GM21423 (cell line): ENCODE data around the gene TMEM14A.
"Not testable (repeated sequence)": the region's sequence is repeated elsewhere in the genome, so short reads cannot be mapped to it uniquely, and the experiment has no call there.

Source experiments
- ATAC-seq: cut with Tn5 transposase; IDR thresholded peaks from one replicate; pipeline ENCODE4 v1.9.1; 2021; ENCODE audit warnings: mild to moderate bottlenecking, moderate library complexity; ENCODE audit not compliant: unreplicated experiment

The TMEM14A gene

GRCh38 chr6:52694404-52694803 is 23.5 kb downstream of the TMEM14A start:
- ATAC-seq: no peak

GRCh38 chr6:52696418-52696817 is 25.5 kb downstream of the TMEM14A start:
- no peak for ATAC-seq

- ATAC-seq: no peak
Observed at GRCh38 chr6:52697903-52698302, 27.0 kb downstream of the TMEM14A start.

GRCh38 chr6:52704060-52704459 is 33.1 kb downstream of the TMEM14A start:
- ATAC-seq: no peak

- ATAC-seq: not testable (repeated sequence)
Observed at GRCh38 chr6:52704781-52705502, 34.0 kb downstream of the TMEM14A start.

GRCh38 chr6:52706001-52706400 is 35.1 kb downstream of the TMEM14A start:
- ATAC-seq: no peak

GRCh38 chr6:52707963-52708680 is 37.2 kb downstream of the TMEM14A start:
- ATAC-seq: no peak

- ATAC-seq: no peak
Observed at GRCh38 chr6:52712136-52712535, 41.2 kb downstream of the TMEM14A start.

GRCh38 chr6:52714761-52715160 is 43.8 kb downstream of the TMEM14A start:
- not testable (repeated sequence) for ATAC-seq

GRCh38 chr6:52718550-52718949 is 47.6 kb downstream of the TMEM14A start:
- no peak for ATAC-seq

GRCh38 chr6:52720321-52720720 is 49.4 kb downstream of the TMEM14A start:
- ATAC-seq: no peak

- no peak for ATAC-seq
Observed at GRCh38 chr6:52724042-52724405, 53.1 kb downstream of the TMEM14A start.

- ATAC-seq: peak; percentile 98
Observed at GRCh38 chr6:52724406-52725121, 53.7 kb downstream of the TMEM14A start.

GRCh38 chr6:52725143-52725534 is 54.2 kb downstream of the TMEM14A start:
- ATAC-seq: no peak

GRCh38 chr6:52725535-52726192 is 54.8 kb downstream of the TMEM14A start:
- ATAC-seq: no peak

GRCh38 chr6:52726193-52726542 is 55.3 kb downstream of the TMEM14A start:
- no peak for ATAC-seq

- ATAC-seq: no peak
Observed at GRCh38 chr6:52726741-52727535, 56.0 kb downstream of the TMEM14A start.

- no peak for ATAC-seq
Observed at GRCh38 chr6:52727908-52728307, 57.0 kb downstream of the TMEM14A start.

GRCh38 chr6:52728394-52728793 is 57.5 kb downstream of the TMEM14A start:
- no peak for ATAC-seq

GRCh38 chr6:52729576-52729975 is 58.7 kb downstream of the TMEM14A start:
- no peak for ATAC-seq

GRCh38 chr6:52731719-52732118 is 60.8 kb downstream of the TMEM14A start:
- no peak for ATAC-seq
